Muscle of back (tissue), 11 donors: ENCODE measurements around the gene ACSS3. TPM values are rescaled to one million over a fixed set of nuclear protein-coding genes. Genes with fewer than 3 reads are reported as not detected.
"Not testable (repeated sequence)": the region's sequence is repeated elsewhere in the genome, so short reads cannot be mapped to it uniquely, and the experiment has no call there.

ENCODE experiments used
- DNase-seq, 3 donors: peaks; one replicate each; pipeline versions ENCODE4 v3.0.0 to v3.0.0-alpha.2; 2013
- polyA plus RNA-seq, 10 donors: library from polyadenylated mRNA; unstranded; fragments of 120-200 nt; gene quantifications; one replicate each; pipeline ENCODE4 v1.2.1, GENCODE V29; 2013; ENCODE audit not compliant: insufficient read length in 10 of 10

The ACSS3 gene
- polyA plus RNA-seq, 10 donors = 6.4 to 12.8 (median 7.7) TPM

- no peak for DNase-seq
These were observed 14.2 kb downstream of the ACSS3 start for GRCh38 chr12:81092053-81092452.

- DNase-seq = peak in 1 of 3 donors; percentile 19
These were observed 17.0 kb downstream of the ACSS3 start for GRCh38 chr12:81094718-81095360.

GRCh38 chr12:81095501-81096232, 17.8 kb downstream of the ACSS3 start:
- DNase-seq = peak; percentile 35 to 77 (median 55)

- no peak for DNase-seq
These were observed 27.8 kb downstream of the ACSS3 start for GRCh38 chr12:81105687-81106086.

GRCh38 chr12:81114226-81114625, 36.3 kb downstream of the ACSS3 start:
- no peak for DNase-seq

- DNase-seq = not testable (repeated sequence)
These were observed 41.2 kb downstream of the ACSS3 start for GRCh38 chr12:81119069-81119468.

- no peak for DNase-seq
These were observed 43.1 kb downstream of the ACSS3 start for GRCh38 chr12:81120961-81121360.

GRCh38 chr12:81123611-81124010, 45.7 kb downstream of the ACSS3 start:
- no peak for DNase-seq

- no peak for DNase-seq
These were observed 47.8 kb downstream of the ACSS3 start for GRCh38 chr12:81125691-81126090.

GRCh38 chr12:81128930-81129554, 51.2 kb downstream of the ACSS3 start:
- peak; percentile 10 to 27 (median 14) for DNase-seq

- DNase-seq = no peak
These were observed 58.6 kb downstream of the ACSS3 start for GRCh38 chr12:81136519-81136918.

- DNase-seq = no peak
These were observed 59.9 kb downstream of the ACSS3 start for GRCh38 chr12:81137801-81138200.

- DNase-seq = no peak
These were observed 63.3 kb downstream of the ACSS3 start for GRCh38 chr12:81141217-81141616.

- DNase-seq = no peak
These were observed 65.2 kb downstream of the ACSS3 start for GRCh38 chr12:81143057-81143456.

GRCh38 chr12:81146228-81147225, 68.6 kb downstream of the ACSS3 start:
- no peak for DNase-seq

- no peak for DNase-seq
These were observed 69.5 kb downstream of the ACSS3 start for GRCh38 chr12:81147292-81147919.

- DNase-seq = no peak
These were observed 72.5 kb downstream of the ACSS3 start for GRCh38 chr12:81150382-81150781.

- DNase-seq = no peak
These were observed 82.0 kb downstream of the ACSS3 start for GRCh38 chr12:81159856-81160255.

GRCh38 chr12:81161680-81162079, 83.8 kb downstream of the ACSS3 start:
- DNase-seq = no peak

- no peak for DNase-seq
These were observed 84.7 kb downstream of the ACSS3 start for GRCh38 chr12:81162391-81163136.
